GM10266 (cell line): ENCODE measurements around the gene SPOP.
A peak's percentile ranks its signal among the peaks of the same experiment; 100 is the strongest.

ENCODE experiments used
- DNase-seq: peaks from one replicate; pipeline ENCODE4 v3.0.0; 2012; ENCODE audit errors: extremely low spot score
- CTCF ChIP-seq: IDR thresholded peaks from 2 replicates; pipeline ENCODE4 v1.5.1; 2012; ENCODE audit warnings: mild to moderate bottlenecking, low read depth; ENCODE audit not compliant: control insufficient read depth, insufficient read depth; ENCODE audit errors: missing control alignments

SPOP gene

GRCh38 chr17:49670002-49670401 is 7.9 kb downstream of the SPOP start:
- no peak for TF ChIP-seq CTCF

GRCh38 chr17:49667854-49668253 is 10.0 kb downstream of the SPOP start:
- TF ChIP-seq CTCF, result no peak
- no peak for DNase-seq

More at GRCh38 chr17:49670002-49670401, 7.9 kb downstream of the SPOP start:
- DNase-seq, result no peak

- TF ChIP-seq CTCF, result no peak
- DNase-seq, result no peak
These were observed 13.1 kb downstream of the SPOP start for GRCh38 chr17:49664706-49665211.

- DNase-seq, result peak; percentile 24
- no peak for TF ChIP-seq CTCF
These were observed 18.1 kb downstream of the SPOP start for GRCh38 chr17:49659661-49660382.

GRCh38 chr17:49656247-49656646 is 21.6 kb downstream of the SPOP start:
- DNase-seq, result no peak
- no peak for TF ChIP-seq CTCF

GRCh38 chr17:49647256-49647585 is 30.7 kb downstream of the SPOP start:
- TF ChIP-seq CTCF, result no peak

More at GRCh38 chr17:49647256-49647585, 30.7 kb downstream of the SPOP start:
- no peak for DNase-seq
